ENCODE measurements around the gene CORO1A. TPM values are rescaled to one million over a fixed set of nuclear protein-coding genes. Genes with fewer than 3 reads are reported as not detected.

Gene CORO1A
- 5.1 and 5.7 TPM in 2 replicates for total RNA-seq

DNA sequence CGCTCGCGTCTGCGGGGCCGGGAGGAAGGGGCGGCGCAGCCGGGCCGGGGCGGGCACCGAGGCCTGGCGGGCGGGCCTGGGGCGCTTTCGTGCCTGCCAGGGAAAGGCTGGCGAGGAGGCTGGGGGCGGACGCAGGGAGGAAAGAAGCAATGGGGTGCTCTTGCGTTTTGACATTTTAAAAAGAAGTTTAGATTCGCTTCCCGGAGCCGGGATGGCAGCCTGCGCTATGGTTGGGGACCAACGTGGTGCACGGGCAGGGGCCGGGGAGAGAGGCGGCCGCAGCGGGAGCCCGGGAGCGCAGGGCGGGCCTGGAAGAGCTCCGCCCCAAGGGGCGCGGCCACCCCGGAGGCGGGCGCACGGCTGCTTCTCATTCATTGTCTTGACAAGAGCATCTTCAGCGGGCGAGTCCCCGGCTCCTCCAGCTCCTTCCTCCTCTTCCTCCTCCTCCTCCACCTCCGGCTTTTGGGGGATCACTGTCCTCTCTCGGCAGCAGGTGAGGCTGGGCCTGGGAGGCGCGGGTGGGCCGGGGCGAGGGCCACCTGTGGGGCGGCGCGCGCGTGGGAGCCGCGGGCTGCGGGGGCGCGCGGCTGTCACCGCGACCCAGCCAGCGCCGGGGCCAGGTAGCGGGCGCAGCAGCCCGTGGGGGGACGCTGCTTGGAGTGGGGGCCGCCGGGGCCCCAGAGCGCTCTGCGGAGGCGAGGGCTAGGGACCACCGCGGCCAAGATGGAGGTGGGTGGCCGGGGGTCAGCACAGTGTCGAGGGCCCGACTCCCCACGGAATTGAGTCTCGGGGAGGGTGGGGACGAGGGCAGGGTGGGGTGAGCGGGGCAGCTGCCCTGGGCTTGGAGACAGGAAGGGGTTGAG lies at the start of gene CORO1A:
Gene CORO1A (plus strand): TSS at position 370 of the 863 bp plus-strand sequence. CDS start 1,608 bp downstream, outside the sequence.

GRCh38 chr16:30193615-30194014 lies 10.2 kb downstream of the CORO1A start, which contains the start of the genes BOLA2B and SLX1A:
Gene BOLA2B, minus strand, starts transcription at chr16:30193666. Its CDS starts 71 bp downstream, at chr16:30193595.
Gene SLX1A, plus strand, starts transcription at chr16:30193875. Its CDS starts 210 bp downstream, at chr16:30194085.

GRCh38 chr16:30199049-30199448 lies 15.6 kb downstream of the CORO1A start, which contains the start of gene SULT1A3:
Gene SULT1A3, plus strand, starts transcription at chr16:30199255. Its CDS starts 1,474 bp downstream, at chr16:30200729.

Small RNA genes lying within 50 kb of the gene (small RNA-seq; reads per million reads assigned to genes)
- gene AC106782.4, result not detected

Other genes with a start within 250 kb of the CORO1A start
- gene TMEM219, start 221.5 kb upstream of the CORO1A start, total RNA-seq, result 65.6 and 66.7 TPM in 2 replicates
- gene TAOK2, start 209.7 kb upstream of the CORO1A start, total RNA-seq, result 65.2 and 74.3 TPM in 2 replicates
- gene HIRIP3, start 188.0 kb upstream of the CORO1A start, total RNA-seq, result 9.8 and 10.5 TPM in 2 replicates
- gene INO80E, start 187.4 kb upstream of the CORO1A start, total RNA-seq, result 34.9 and 52.2 TPM in 2 replicates
- not detected in 2 replicates for gene DOC2A, start 172.6 kb upstream of the CORO1A start, total RNA-seq
- gene C16orf92, start 160.4 kb upstream of the CORO1A start, total RNA-seq, result not detected in 2 replicates
- not detected in 2 replicates for gene TLCD3B, start 152.3 kb upstream of the CORO1A start, total RNA-seq
- 572 and 1,018 TPM in 2 replicates for gene ALDOA, start 117.8 kb upstream of the CORO1A start, total RNA-seq
- 273 and 323 TPM in 2 replicates for gene PPP4C, start 107.6 kb upstream of the CORO1A start, total RNA-seq
- gene TBX6, start 91.7 kb upstream of the CORO1A start, total RNA-seq, result 1.6 and 4.7 TPM in 2 replicates
- 44.5 and 59.7 TPM in 2 replicates for gene YPEL3, start 87.4 kb upstream of the CORO1A start, total RNA-seq
- 1.1 and 2.7 TPM in 2 replicates for gene GDPD3, start 70.1 kb upstream of the CORO1A start, total RNA-seq
- gene MAPK3, start 60.4 kb upstream of the CORO1A start, total RNA-seq, result 36.5 and 36.7 TPM in 2 replicates
- gene BOLA2B, start 10.1 kb downstream of the CORO1A start, total RNA-seq, result 42.0 and 117 TPM in 2 replicates
- gene SLX1A, start 10.3 kb downstream of the CORO1A start, total RNA-seq, result 21.9 and 46.3 TPM in 2 replicates
- gene SULT1A3, start 15.7 kb downstream of the CORO1A start, total RNA-seq, result 4.1 and 4.7 TPM in 2 replicates
- 0.33 and 0.39 TPM in 2 replicates for gene NPIPB13, start 64.9 kb downstream of the CORO1A start, total RNA-seq
- 37.5 and 38.1 TPM in 2 replicates for gene CD2BP2, start 171.7 kb downstream of the CORO1A start, total RNA-seq
- 31.7 and 39.7 TPM in 2 replicates for gene TBC1D10B, start 186.9 kb downstream of the CORO1A start, total RNA-seq
- not detected in 2 replicates for gene MYL11, start 191.2 kb downstream of the CORO1A start, total RNA-seq
- 0.39 TPM in 1 of 2 replicates, not detected in the other for gene SEPTIN1, start 199.0 kb downstream of the CORO1A start, total RNA-seq
- gene ZNF48, start 211.8 kb downstream of the CORO1A start, total RNA-seq, result 6.7 and 8.4 TPM in 2 replicates
- 7.1 and 11.8 TPM in 2 replicates for gene ZNF771, start 224.0 kb downstream of the CORO1A start, total RNA-seq
- 13.0 and 15.4 TPM in 2 replicates for gene DCTPP1, start 246.4 kb downstream of the CORO1A start, total RNA-seq